HCT116 (cell line): ENCODE results near the gene LMX1A.

Source experiments
- CEBPB ChIP-seq: IDR thresholded peaks from 2 replicates; pipeline ENCODE4 v1.6.1; 2012; ENCODE audit warnings: low read depth
- POLR2A ChIP-seq: IDR thresholded peaks from 2 replicates; pipeline ENCODE4 v1.7.0; 2011; ENCODE audit warnings: borderline replicate concordance; ENCODE audit not compliant: insufficient read depth, insufficient read length; ENCODE audit errors: extremely low read depth
- POLR2AphosphoS5 ChIP-seq: IDR thresholded peaks from 2 replicates; pipeline ENCODE4 v1.6.1; 2011; ENCODE audit warnings: mild to moderate bottlenecking, low read depth, low read length, moderate library complexity
- RAD21 ChIP-seq: IDR thresholded peaks from 2 replicates; pipeline ENCODE4 v1.6.1; 2012; ENCODE audit warnings: low read depth, mild to moderate bottlenecking
- SP1 ChIP-seq: IDR thresholded peaks from 2 replicates; pipeline ENCODE4 v1.6.1; 2012; ENCODE audit warnings: low read depth
- TCF7L2 ChIP-seq: IDR thresholded peaks from 2 replicates; pipeline ENCODE4 v1.7.0; 2011; ENCODE audit warnings: borderline replicate concordance, inconsistent platforms; ENCODE audit not compliant: insufficient read depth, insufficient read length; ENCODE audit errors: extremely low read depth
- YY1 ChIP-seq: IDR thresholded peaks from 2 replicates; pipeline ENCODE4 v1.6.1; 2011; ENCODE audit warnings: low read length, low read depth, moderate library complexity, mild to moderate bottlenecking; ENCODE audit not compliant: insufficient replicate concordance; ENCODE audit errors: extremely low read depth
- ZFX ChIP-seq: fragments of 450-650 bp; IDR thresholded peaks from 2 replicates; pipeline ENCODE4 v1.6.1; 2017
- TF ChIP-seq, protein P1 (sequence below), 3 experiments: fragments of 200-600 bp in 1 of 3; sonication (generic) in 1 of 3; IDR thresholded peaks in 2 of 3; conservative IDR thresholded peaks in 1 of 3; 2 replicates each; pipeline ENCODE4 v1.5.1; 2012 to 2017; ENCODE audit warnings: low read depth in 2 of 3, low read length in 2 of 3, antibody characterized with exemption in 1 of 3, borderline replicate concordance in 1 of 3, control low read depth in 1 of 3, mild to moderate bottlenecking in 1 of 3, mixed read lengths in 1 of 3, mixed run types in 1 of 3, moderate library complexity in 1 of 3; ENCODE audit not compliant: insufficient read depth in 1 of 3
- TF ChIP-seq, protein P2 (sequence below): IDR thresholded peaks from 2 replicates; pipeline ENCODE4 v1.6.1; 2011; ENCODE audit warnings: mild to moderate bottlenecking, low read length, moderate library complexity; ENCODE audit not compliant: insufficient replicate concordance; ENCODE audit errors: extremely low read depth

DNA sequence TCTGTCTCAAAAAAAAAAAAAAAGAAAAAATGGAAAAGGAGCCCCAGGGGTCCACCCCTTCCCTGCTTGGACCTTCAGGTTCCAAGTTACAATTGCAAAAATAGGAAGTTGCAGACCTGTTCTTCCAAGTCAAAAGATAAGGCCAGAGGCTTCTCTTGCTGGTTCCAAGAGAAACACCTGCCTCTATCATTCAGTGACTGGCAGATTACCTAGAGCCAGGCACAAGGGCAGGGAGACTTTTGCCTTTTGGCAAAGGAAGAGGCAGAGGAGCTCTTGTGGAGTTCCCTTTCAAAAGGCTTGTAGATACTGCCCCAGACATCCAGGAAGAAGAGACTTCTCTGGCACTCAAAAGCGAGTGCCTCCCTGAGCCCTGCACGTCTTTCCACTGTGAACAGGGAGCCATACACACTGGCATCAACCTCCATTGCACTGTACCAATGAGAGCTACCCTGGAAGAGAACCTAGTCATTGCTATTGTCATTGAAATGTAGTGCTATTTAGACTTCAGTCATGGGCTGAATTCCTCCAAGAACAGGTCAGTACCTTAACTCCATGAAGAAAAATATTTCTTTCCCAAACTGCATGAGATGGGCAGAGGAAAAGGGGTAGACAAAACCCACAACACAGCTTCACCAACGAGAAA, 91.2 kb downstream of the LMX1A start:
- TF ChIP-seq, protein P1, sequence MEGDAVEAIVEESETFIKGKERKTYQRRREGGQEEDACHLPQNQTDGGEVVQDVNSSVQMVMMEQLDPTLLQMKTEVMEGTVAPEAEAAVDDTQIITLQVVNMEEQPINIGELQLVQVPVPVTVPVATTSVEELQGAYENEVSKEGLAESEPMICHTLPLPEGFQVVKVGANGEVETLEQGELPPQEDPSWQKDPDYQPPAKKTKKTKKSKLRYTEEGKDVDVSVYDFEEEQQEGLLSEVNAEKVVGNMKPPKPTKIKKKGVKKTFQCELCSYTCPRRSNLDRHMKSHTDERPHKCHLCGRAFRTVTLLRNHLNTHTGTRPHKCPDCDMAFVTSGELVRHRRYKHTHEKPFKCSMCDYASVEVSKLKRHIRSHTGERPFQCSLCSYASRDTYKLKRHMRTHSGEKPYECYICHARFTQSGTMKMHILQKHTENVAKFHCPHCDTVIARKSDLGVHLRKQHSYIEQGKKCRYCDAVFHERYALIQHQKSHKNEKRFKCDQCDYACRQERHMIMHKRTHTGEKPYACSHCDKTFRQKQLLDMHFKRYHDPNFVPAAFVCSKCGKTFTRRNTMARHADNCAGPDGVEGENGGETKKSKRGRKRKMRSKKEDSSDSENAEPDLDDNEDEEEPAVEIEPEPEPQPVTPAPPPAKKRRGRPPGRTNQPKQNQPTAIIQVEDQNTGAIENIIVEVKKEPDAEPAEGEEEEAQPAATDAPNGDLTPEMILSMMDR (IDR thresholded peaks at IDR 0.05 in 2 of 3, conservative IDR thresholded peaks at IDR 0.05 in 1 of 3; ENCODE audit: borderline replicate concordance in 1 of 3, insufficient read depth in 1 of 3, low read depth in 2 of 3, low read length in 2 of 3) = no peak
- TF ChIP-seq CEBPB (no peak), POLR2A (no peak), TCF7L2 (no peak), YY1 (no peak), RAD21 (no peak), ZFX (no peak), POLR2AphosphoS5 (no peak), SP1 (no peak)
- TF ChIP-seq, protein P2, sequence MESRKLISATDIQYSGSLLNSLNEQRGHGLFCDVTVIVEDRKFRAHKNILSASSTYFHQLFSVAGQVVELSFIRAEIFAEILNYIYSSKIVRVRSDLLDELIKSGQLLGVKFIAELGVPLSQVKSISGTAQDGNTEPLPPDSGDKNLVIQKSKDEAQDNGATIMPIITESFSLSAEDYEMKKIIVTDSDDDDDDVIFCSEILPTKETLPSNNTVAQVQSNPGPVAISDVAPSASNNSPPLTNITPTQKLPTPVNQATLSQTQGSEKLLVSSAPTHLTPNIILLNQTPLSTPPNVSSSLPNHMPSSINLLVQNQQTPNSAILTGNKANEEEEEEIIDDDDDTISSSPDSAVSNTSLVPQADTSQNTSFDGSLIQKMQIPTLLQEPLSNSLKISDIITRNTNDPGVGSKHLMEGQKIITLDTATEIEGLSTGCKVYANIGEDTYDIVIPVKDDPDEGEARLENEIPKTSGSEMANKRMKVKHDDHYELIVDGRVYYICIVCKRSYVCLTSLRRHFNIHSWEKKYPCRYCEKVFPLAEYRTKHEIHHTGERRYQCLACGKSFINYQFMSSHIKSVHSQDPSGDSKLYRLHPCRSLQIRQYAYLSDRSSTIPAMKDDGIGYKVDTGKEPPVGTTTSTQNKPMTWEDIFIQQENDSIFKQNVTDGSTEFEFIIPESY = no peak
